Panc1 (cell line): ENCODE results near the gene AOC3. TPM values are rescaled to one million over a fixed set of nuclear protein-coding genes. Genes with fewer than 3 reads are reported as not detected.

Experiments used
- ATAC-seq: fragments of 200-7000 bp; cut with Tn5 transposase; 2 replicates; pipeline ENCODE4 v1.9.1; 2020; ENCODE audit warnings: mild to moderate bottlenecking, moderate library complexity
- BruUV-seq: library from RNA; stranded (reverse); fragments of 400-500 nt; replicated peaks from 2 replicates; lab custom pipeline; 2021; lab: Mats Ljungman, UMichigan
- CTCF ChIA-PET: fragments of 300-600 bp; sonication (Branson Sonifier 250); formaldehyde crosslinking; loops from one replicate; lab custom pipeline; 2022; ENCODE audit warnings: antibody characterized with exemption; lab: Charles Lee
- POLR2A ChIA-PET: fragments of 300-600 bp; sonication (Branson Sonifier 250); formaldehyde crosslinking; loops from one replicate; lab custom pipeline; 2022; ENCODE audit warnings: antibody characterized with exemption; lab: Charles Lee
- DNase-seq: peaks from one replicate; pipeline ENCODE4 v3.0.0-alpha.2; 2010; ENCODE audit warnings: low read depth, low spot score
- H3K27ac ChIP-seq: 2 replicates; pipeline ENCODE4 v1.5.1; 2011; ENCODE audit warnings: mild to moderate bottlenecking, low read length, inconsistent platforms
- H3K27me3 ChIP-seq: fragments of 200-500 bp; sonication (Bioruptor generic); 2 replicates; pipeline ENCODE4 v1.6.0; 2014; ENCODE audit warnings: low read length, inconsistent platforms; ENCODE audit not compliant: control insufficient read depth, insufficient read depth
- H3K36me3 ChIP-seq: fragments of 200-500 bp; sonication (Bioruptor generic); 2 replicates; pipeline ENCODE4 v1.5.1; 2014; ENCODE audit warnings: inconsistent platforms, mild to moderate bottlenecking, low read length, moderate library complexity; ENCODE audit not compliant: control insufficient read depth, insufficient read depth
- H3K4me1 ChIP-seq: 2 replicates; pipeline ENCODE4 v1.5.1; 2011; ENCODE audit warnings: inconsistent platforms, mild to moderate bottlenecking, low read length, moderate library complexity; ENCODE audit not compliant: control insufficient read depth, insufficient read depth
- H3K4me3 ChIP-seq, 2 experiments: 2 replicates each; pipeline ENCODE4 v1.5.1; 2011 to 2012; ENCODE audit warnings: low read depth in 2 of 2, low read length in 2 of 2, mild to moderate bottlenecking in 2 of 2, inconsistent platforms in 1 of 2, moderate library complexity in 1 of 2
- H3K9me3 ChIP-seq: fragments of 200-500 bp; sonication (Bioruptor generic); 2 replicates; pipeline ENCODE4 v1.5.1; 2014; ENCODE audit warnings: low read depth, mild to moderate bottlenecking, inconsistent platforms, low read length, moderate library complexity; ENCODE audit not compliant: control insufficient read depth, insufficient read depth
- CTCF ChIP-seq: fragments of 450-650 bp; IDR thresholded peaks from 2 replicates; pipeline ENCODE4 v1.5.1; 2017; ENCODE audit warnings: mild to moderate bottlenecking
- POLR2AphosphoS5 ChIP-seq: IDR thresholded peaks from 2 replicates; pipeline ENCODE4 v1.6.1; 2012; ENCODE audit warnings: mild to moderate bottlenecking, low read depth, low read length, moderate library complexity
- REST ChIP-seq, 2 experiments: IDR thresholded peaks; 2 replicates each; pipeline ENCODE4 v1.6.1; 2011 to 2012; ENCODE audit warnings: low read depth in 2 of 2, control low read depth in 1 of 2, low read length in 1 of 2, mild to moderate bottlenecking in 1 of 2, moderate library complexity in 1 of 2; ENCODE audit not compliant: insufficient read depth in 1 of 2
- SIN3A ChIP-seq: IDR thresholded peaks from 2 replicates; pipeline ENCODE4 v1.6.1; 2012; ENCODE audit warnings: low read depth, mild to moderate bottlenecking, low read length, moderate library complexity, borderline replicate concordance; ENCODE audit not compliant: insufficient read depth
- TCF7L2 ChIP-seq: IDR thresholded peaks from 2 replicates; pipeline ENCODE4 v1.6.1; 2011; ENCODE audit warnings: mild to moderate bottlenecking, low read depth, low read length, inconsistent platforms
- in situ Hi-C: cut with HindIII; loops from 2 replicates; pipeline ENCODE4 v1.10.0; 2016; ENCODE audit warnings: low sequenced_read_pairs, low pct_unique_long_range_greater_than_20kb
- intact Hi-C: fragments of 100-400 bp; cut with micrococcal nuclease; formaldehyde crosslinking; loops from one replicate; pipeline ENCODE4 v1.10.0; 2022; ENCODE audit not compliant: unreplicated experiment
- total RNA-seq: library from RNA; stranded (reverse); gene quantifications from one replicate; pipeline ENCODE4 v1.2.1, GENCODE V29; 2021; ENCODE audit not compliant: unreplicated experiment

AOC3 gene
- total RNA-seq, 1 experiment from 2014 or later = 0.21 TPM

- ATAC-seq = peak; percentile 76
- H3K36me3 ChIP-seq = no peaks in the 10 kb centered on the region
- TF ChIP-seq TCF7L2 = no peak
- no peak for TF ChIP-seq REST (IDR thresholded peaks at IDR 0.05; ENCODE audit: insufficient read depth in 1 of 2, low read depth in 2 of 2, low read length in 1 of 2)
- no peak for TF ChIP-seq SIN3A
- no peak for TF ChIP-seq POLR2AphosphoS5
- no peak for TF ChIP-seq CTCF
- intact Hi-C loops (no loop called here), in situ Hi-C loops (no loop called here)
- ChIA-PET CTCF (no interaction called here), POLR2A (no interaction called here)
- H3K4me1 ChIP-seq = no peaks in the 10 kb centered on the region
- BruUV-seq = no TSS peak
- H3K4me3 ChIP-seq = no peak overlapping the region
- no peak overlapping the region for H3K27ac ChIP-seq
- DNase-seq = no peak
- H3K9me3 ChIP-seq = no peaks in the 10 kb centered on the region
- no peaks in the 10 kb centered on the region for H3K27me3 ChIP-seq
Measured at GRCh38 chr17:42891539-42892152, 40.6 kb downstream of the AOC3 start.

GRCh38 chr17:42893359-42893758 lies 42.4 kb downstream of the AOC3 start:
- in situ Hi-C loops = no loop called here
- CTCF ChIA-PET = no interaction called here

More at GRCh38 chr17:42893359-42893758, 42.4 kb downstream of the AOC3 start:
- DNase-seq (no peak), ATAC-seq (no peak)
- H3K4me3 ChIP-seq = no peak overlapping the region
- H3K27ac ChIP-seq = no peak overlapping the region
- no peaks in the 10 kb centered on the region for H3K27me3 ChIP-seq
- intact Hi-C loops = no loop called here
- BruUV-seq = no TSS peak
- POLR2A ChIA-PET = no interaction called here
- H3K9me3 ChIP-seq = no peaks in the 10 kb centered on the region
- TF ChIP-seq SIN3A = no peak
- H3K4me1 ChIP-seq = no peaks in the 10 kb centered on the region
- H3K36me3 ChIP-seq = no peaks in the 10 kb centered on the region
